ENCODE data around the gene ATG16L1. TPM values are rescaled to one million over a fixed set of nuclear protein-coding genes. Genes with fewer than 3 reads are reported as not detected.

ATG16L1 gene
- total RNA-seq, 1 donor from 2014 or later = 29.3 TPM

GRCh38 chr2:233338812-233339368 lies 87.4 kb downstream of the ATG16L1 start:
- Mint-ChIP-seq H3K27me3 (ENCODE audit: unreplicated experiment) (peaks cover 5% of the 10 kb centered on the region), H3K27ac (ENCODE audit: unreplicated experiment) (no peak overlapping the region), H3K36me3 (ENCODE audit: unreplicated experiment) (no peaks in the 10 kb centered on the region), H3K4me3 (ENCODE audit: unreplicated experiment) (no peak overlapping the region), H3K9me3 (ENCODE audit: unreplicated experiment) (peaks cover 5% of the 10 kb centered on the region), H3K4me1 (ENCODE audit: low read depth, unreplicated experiment) (peaks cover 10% of the 10 kb centered on the region)
- TF ChIP-seq CTCF (IDR thresholded peaks at IDR 0.05; ENCODE audit: partially characterized antibody, unreplicated experiment) = no peak
- DNase-seq = no peak

GRCh38 chr2:233339427-233339826 lies 88.0 kb downstream of the ATG16L1 start:
- no peak for DNase-seq
- Mint-ChIP-seq H3K27me3 (ENCODE audit: unreplicated experiment) (peaks cover 4% of the 10 kb centered on the region), H3K4me1 (ENCODE audit: low read depth, unreplicated experiment) (peaks cover 7% of the 10 kb centered on the region), H3K9me3 (ENCODE audit: unreplicated experiment) (peaks cover 5% of the 10 kb centered on the region), H3K36me3 (ENCODE audit: unreplicated experiment) (no peaks in the 10 kb centered on the region), H3K27ac (ENCODE audit: unreplicated experiment) (no peak overlapping the region), H3K4me3 (ENCODE audit: unreplicated experiment) (no peak overlapping the region)
- no peak for TF ChIP-seq CTCF (IDR thresholded peaks at IDR 0.05; ENCODE audit: partially characterized antibody, unreplicated experiment)

GRCh38 chr2:233341296-233341695 lies 89.8 kb downstream of the ATG16L1 start:
- peaks cover 4% of the 10 kb centered on the region for H3K27me3 Mint-ChIP-seq (ENCODE audit: unreplicated experiment)
- peaks cover 7% of the 10 kb centered on the region for H3K4me1 Mint-ChIP-seq (ENCODE audit: low read depth, unreplicated experiment)
- H3K36me3 Mint-ChIP-seq (ENCODE audit: unreplicated experiment) = no peaks in the 10 kb centered on the region
- H3K4me3 Mint-ChIP-seq (ENCODE audit: unreplicated experiment) = no peak overlapping the region
- H3K9me3 Mint-ChIP-seq (ENCODE audit: unreplicated experiment) = peaks cover 7% of the 10 kb centered on the region
- no peak overlapping the region for H3K27ac Mint-ChIP-seq (ENCODE audit: unreplicated experiment)
- DNase-seq = no peak
- no peak for TF ChIP-seq CTCF (IDR thresholded peaks at IDR 0.05; ENCODE audit: partially characterized antibody, unreplicated experiment)

- Mint-ChIP-seq H3K36me3 (ENCODE audit: unreplicated experiment) (no peaks in the 10 kb centered on the region), H3K27me3 (ENCODE audit: unreplicated experiment) (peaks cover 4% of the 10 kb centered on the region), H3K27ac (ENCODE audit: unreplicated experiment) (no peak overlapping the region), H3K4me3 (ENCODE audit: unreplicated experiment) (no peak overlapping the region), H3K9me3 (ENCODE audit: unreplicated experiment) (peaks cover 7% of the 10 kb centered on the region), H3K4me1 (ENCODE audit: low read depth, unreplicated experiment) (peaks cover 7% of the 10 kb centered on the region)
- no peak for TF ChIP-seq CTCF (IDR thresholded peaks at IDR 0.05; ENCODE audit: partially characterized antibody, unreplicated experiment)
- DNase-seq = no peak
Measured at GRCh38 chr2:233342301-233342700, 90.8 kb downstream of the ATG16L1 start.

GRCh38 chr2:233343171-233343705 lies 91.8 kb downstream of the ATG16L1 start:
- DNase-seq = no peak
- H3K27me3 Mint-ChIP-seq (ENCODE audit: unreplicated experiment) = no peaks in the 10 kb centered on the region
- peaks cover 5% of the 10 kb centered on the region for H3K36me3 Mint-ChIP-seq (ENCODE audit: unreplicated experiment)
- TF ChIP-seq CTCF (IDR thresholded peaks at IDR 0.05; ENCODE audit: partially characterized antibody, unreplicated experiment) = no peak
- peaks cover 7% of the 10 kb centered on the region for H3K9me3 Mint-ChIP-seq (ENCODE audit: unreplicated experiment)
- peaks cover under 1% of the 10 kb centered on the region for H3K4me1 Mint-ChIP-seq (ENCODE audit: low read depth, unreplicated experiment)
- H3K27ac Mint-ChIP-seq (ENCODE audit: unreplicated experiment) = no peak overlapping the region
- H3K4me3 Mint-ChIP-seq (ENCODE audit: unreplicated experiment) = no peak overlapping the region

All from glutamatergic neuron (in vitro differentiated cells).